Osteocyte (in vitro differentiated cells): ENCODE data around the gene LCNL1. TPM values are rescaled to one million over a fixed set of nuclear protein-coding genes. Genes with fewer than 3 reads are reported as not detected.

Source experiments
- DNase-seq: peaks from one replicate; pipeline ENCODE4 v3.0.0; 2021; ENCODE audit warnings: mixed read lengths; ENCODE audit not compliant: unreplicated experiment; ENCODE audit errors: extremely low spot score
- H3K27ac Mint-ChIP-seq: one replicate; pipeline ENCODE4 v1.8.0; 2021; ENCODE audit warnings: mild to moderate bottlenecking, mixed read lengths; ENCODE audit not compliant: unreplicated experiment
- H3K27me3 Mint-ChIP-seq: one replicate; pipeline ENCODE4 v1.8.0; 2021; ENCODE audit warnings: mixed read lengths; ENCODE audit not compliant: unreplicated experiment
- H3K36me3 Mint-ChIP-seq: one replicate; pipeline ENCODE4 v1.8.0; 2021; ENCODE audit warnings: mixed read lengths; ENCODE audit not compliant: unreplicated experiment
- H3K4me1 Mint-ChIP-seq: one replicate; pipeline ENCODE4 v1.8.0; 2021; ENCODE audit warnings: mixed read lengths; ENCODE audit not compliant: unreplicated experiment
- H3K4me3 Mint-ChIP-seq: one replicate; pipeline ENCODE4 v1.8.0; 2021; ENCODE audit warnings: mild to moderate bottlenecking, moderate library complexity, mixed read lengths; ENCODE audit not compliant: unreplicated experiment
- H3K9me3 Mint-ChIP-seq: one replicate; pipeline ENCODE4 v1.8.0; 2021; ENCODE audit warnings: mixed read lengths; ENCODE audit not compliant: unreplicated experiment
- CTCF ChIP-seq: fragments of 200-600 bp; sonication (generic); IDR thresholded peaks from 2 replicates; pipeline ENCODE4 v1.5.0; 2021; ENCODE audit warnings: antibody characterized with exemption, mild to moderate bottlenecking, moderate library complexity
- total RNA-seq: library from RNA; stranded (reverse); gene quantifications from 2 replicates; pipeline ENCODE4 v1.2.1, GENCODE V29; 2021

Gene LCNL1
- total RNA-seq, 1 donor from 2014 or later, result 3.4 TPM

- H3K9me3 Mint-ChIP-seq, result no peaks in the 10 kb centered on the region
- peaks cover 3% of the 10 kb centered on the region for H3K4me1 Mint-ChIP-seq
- H3K36me3 Mint-ChIP-seq, result peaks cover 20% of the 10 kb centered on the region
- no peak overlapping the region for H3K27ac Mint-ChIP-seq
- TF ChIP-seq CTCF, result no peak
- no peak overlapping the region for H3K4me3 Mint-ChIP-seq
- no peaks in the 10 kb centered on the region for H3K27me3 Mint-ChIP-seq
- DNase-seq, result no peak
These were observed 41.3 kb upstream of the LCNL1 start for GRCh38 chr9:136941231-136942111.

DNA sequence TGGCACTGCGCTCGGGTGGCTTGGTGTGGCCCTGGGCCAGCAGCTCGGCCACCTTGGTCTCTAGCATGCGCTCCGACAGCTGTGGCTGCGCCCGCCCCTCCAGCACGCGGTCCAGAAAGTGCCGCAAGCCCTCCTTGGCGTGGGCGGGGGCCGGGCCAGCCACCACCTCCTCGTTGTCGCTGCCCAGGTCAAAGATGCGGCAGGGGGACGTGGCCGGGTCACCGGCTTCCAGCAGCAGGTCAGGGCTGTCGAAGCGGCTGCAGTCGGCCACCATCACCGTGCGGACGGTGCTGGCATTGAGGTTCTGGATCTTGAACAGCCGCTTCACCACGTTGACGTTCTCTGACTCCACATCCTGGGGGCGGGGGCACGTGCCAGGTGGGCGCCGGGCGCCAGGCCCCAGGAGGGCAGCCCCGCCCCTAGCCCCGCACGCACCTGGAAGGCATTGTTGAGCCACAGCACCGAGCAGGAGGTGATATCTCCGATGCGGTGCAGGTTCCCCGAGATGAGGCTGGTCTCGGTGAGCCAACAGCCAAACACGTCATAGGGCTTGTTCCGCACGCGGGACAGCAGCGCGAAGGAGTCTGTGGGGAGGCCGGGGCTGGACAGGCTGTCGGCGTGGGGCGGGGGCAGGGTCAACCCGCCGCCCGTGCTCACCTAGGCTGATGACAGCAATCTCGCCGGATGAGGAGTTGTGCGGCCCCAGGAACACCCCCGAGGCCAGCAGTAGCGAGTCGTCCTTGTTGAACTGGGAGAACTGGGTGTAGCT is 40.5 kb upstream of the LCNL1 start:
- H3K4me1 Mint-ChIP-seq, result peaks cover 3% of the 10 kb centered on the region
- peaks cover 17% of the 10 kb centered on the region for H3K36me3 Mint-ChIP-seq
- H3K27ac Mint-ChIP-seq, result no peak overlapping the region
- peak; percentile 83 for DNase-seq
- TF ChIP-seq CTCF, result no peak
- peak overlapping the region; percentile 72 for H3K4me3 Mint-ChIP-seq
- H3K27me3 Mint-ChIP-seq, result no peaks in the 10 kb centered on the region
- H3K9me3 Mint-ChIP-seq, result no peaks in the 10 kb centered on the region

DNA sequence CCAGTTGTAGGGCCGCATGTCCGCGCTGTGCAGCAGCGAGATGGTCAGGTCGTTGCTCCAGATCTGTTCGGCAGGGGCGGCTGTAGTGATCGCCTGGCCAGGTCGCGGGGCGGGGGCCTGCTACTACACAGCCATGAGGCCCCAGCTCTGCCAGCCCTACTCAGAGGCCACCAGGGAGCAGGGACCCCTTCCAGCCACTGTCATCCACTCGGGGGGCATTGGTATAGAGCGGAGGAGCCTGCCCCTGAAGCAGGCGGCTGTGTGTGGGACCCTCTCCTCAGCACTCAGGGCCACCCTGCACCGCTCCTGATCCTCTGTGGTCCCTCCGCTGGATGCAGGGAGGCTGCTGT is 39.9 kb upstream of the LCNL1 start:
- Mint-ChIP-seq H3K27me3 (no peaks in the 10 kb centered on the region), H3K36me3 (peaks cover 12% of the 10 kb centered on the region), H3K27ac (no peak overlapping the region), H3K4me1 (peaks cover 3% of the 10 kb centered on the region), H3K9me3 (no peaks in the 10 kb centered on the region), H3K4me3 (peak overlapping the region; percentile 72)
- no peak for TF ChIP-seq CTCF
- DNase-seq, result peak; percentile 80

DNA sequence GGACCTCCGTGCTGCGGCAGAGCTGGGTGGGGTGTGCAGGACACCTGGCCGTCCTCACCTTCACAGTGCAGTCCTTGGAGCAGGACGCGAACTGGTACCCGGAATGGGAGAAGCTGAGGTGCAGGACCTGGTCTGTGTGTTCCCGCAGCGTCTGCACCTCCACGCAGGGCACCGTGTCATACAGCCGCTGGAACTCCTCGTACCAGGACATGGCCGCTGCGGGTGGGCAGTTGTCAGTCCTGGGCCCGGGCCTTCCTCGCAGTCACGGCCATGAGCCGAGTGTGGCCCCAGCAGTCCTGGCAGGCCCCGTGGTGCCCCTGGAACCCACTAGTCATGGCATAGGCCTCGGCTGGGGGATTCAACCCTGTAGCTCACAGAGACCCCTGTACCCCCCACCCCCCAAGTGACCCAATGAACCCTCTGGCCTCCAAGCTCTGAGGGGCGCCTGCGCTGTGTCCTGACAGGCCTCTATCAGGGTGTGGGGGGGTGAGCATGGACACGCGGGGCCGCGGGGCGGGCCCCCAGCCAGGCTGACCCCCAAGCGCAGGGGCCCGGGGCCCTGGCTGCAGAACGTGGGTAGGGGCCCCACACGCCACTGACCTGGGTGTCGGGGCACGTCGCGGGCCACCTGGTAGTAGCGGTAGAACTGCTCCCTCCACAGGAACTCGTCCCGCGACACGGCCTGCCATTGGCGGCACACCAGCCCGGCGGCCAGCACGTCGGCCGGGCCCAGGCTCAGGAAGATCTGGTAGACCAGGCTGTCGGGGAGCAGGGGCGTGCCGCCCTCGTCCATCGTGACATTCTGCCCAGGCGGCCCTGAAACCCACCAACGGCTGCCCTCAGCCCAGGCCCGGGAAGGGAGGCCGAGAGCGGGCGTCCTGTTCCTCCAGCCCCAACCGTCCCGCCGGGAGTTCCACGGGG is 39.2 kb upstream of the LCNL1 start:
- Mint-ChIP-seq H3K36me3 (peaks cover 12% of the 10 kb centered on the region), H3K4me3 (peak overlapping the region; percentile 72), H3K27me3 (no peaks in the 10 kb centered on the region), H3K9me3 (no peaks in the 10 kb centered on the region), H3K27ac (peak overlapping the region; percentile 34), H3K4me1 (peaks cover 6% of the 10 kb centered on the region)
- no peak for TF ChIP-seq CTCF
- DNase-seq, result peak; percentile 84
